Ishikawa (cell line): ENCODE data around the gene C3AR1.

Source experiments
- CEBPB ChIP-seq: IDR thresholded peaks from 2 replicates; pipeline ENCODE4 v1.6.1; 2012
- CREB1 ChIP-seq: IDR thresholded peaks from 2 replicates; pipeline ENCODE4 v1.6.1; 2012; ENCODE audit warnings: low read depth
- EGR1 ChIP-seq: IDR thresholded peaks from 2 replicates; pipeline ENCODE4 v1.6.1; 2012
- EP300 ChIP-seq: IDR thresholded peaks from 2 replicates; pipeline ENCODE4 v1.6.1; 2012; ENCODE audit warnings: borderline replicate concordance
- FOXM1 ChIP-seq: IDR thresholded peaks from 2 replicates; pipeline ENCODE4 v1.6.1; 2012; ENCODE audit warnings: low read depth, borderline replicate concordance
- MAX ChIP-seq: IDR thresholded peaks from 2 replicates; pipeline ENCODE4 v1.6.1; 2012
- NFIC ChIP-seq: IDR thresholded peaks from 2 replicates; pipeline ENCODE4 v1.6.1; 2012
- RAD21 ChIP-seq: IDR thresholded peaks from 2 replicates; pipeline ENCODE4 v1.6.1; 2012; ENCODE audit warnings: low read depth
- REST ChIP-seq: IDR thresholded peaks from 2 replicates; pipeline ENCODE4 v1.6.1; 2012; ENCODE audit warnings: low read depth, mild to moderate bottlenecking
- TAF1 ChIP-seq: IDR thresholded peaks from 2 replicates; pipeline ENCODE4 v1.6.1; 2012; ENCODE audit warnings: low read depth, mild to moderate bottlenecking
- TCF12 ChIP-seq: IDR thresholded peaks from 2 replicates; pipeline ENCODE4 v1.6.1; 2012; ENCODE audit warnings: low read depth
- TEAD4 ChIP-seq: IDR thresholded peaks from 2 replicates; pipeline ENCODE4 v1.6.1; 2012
- YY1 ChIP-seq: IDR thresholded peaks from 2 replicates; pipeline ENCODE4 v1.6.1; 2012; ENCODE audit warnings: low read depth
- ZBTB7A ChIP-seq: IDR thresholded peaks from 2 replicates; pipeline ENCODE4 v1.6.1; 2012; ENCODE audit warnings: low read depth
- TF ChIP-seq, protein P1 (sequence below): IDR thresholded peaks from 2 replicates; pipeline ENCODE4 v1.6.1; 2012

Gene C3AR1

GRCh38 chr12:8088574-8088973, 22.4 kb upstream of the C3AR1 start:
- no peak for TF ChIP-seq NFIC
- TF ChIP-seq, protein P1, sequence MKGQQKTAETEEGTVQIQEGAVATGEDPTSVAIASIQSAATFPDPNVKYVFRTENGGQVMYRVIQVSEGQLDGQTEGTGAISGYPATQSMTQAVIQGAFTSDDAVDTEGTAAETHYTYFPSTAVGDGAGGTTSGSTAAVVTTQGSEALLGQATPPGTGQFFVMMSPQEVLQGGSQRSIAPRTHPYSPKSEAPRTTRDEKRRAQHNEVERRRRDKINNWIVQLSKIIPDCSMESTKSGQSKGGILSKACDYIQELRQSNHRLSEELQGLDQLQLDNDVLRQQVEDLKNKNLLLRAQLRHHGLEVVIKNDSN, result no peak
- no peak for TF ChIP-seq TEAD4
- no peak for TF ChIP-seq EP300
- no peak for TF ChIP-seq ZBTB7A
- no peak for TF ChIP-seq TCF12
- TF ChIP-seq MAX, result no peak
- no peak for TF ChIP-seq TAF1
- no peak for TF ChIP-seq FOXM1
- TF ChIP-seq REST, result no peak
- no peak for TF ChIP-seq YY1
- TF ChIP-seq EGR1, result no peak
- no peak for TF ChIP-seq CREB1
- TF ChIP-seq RAD21, result no peak
- TF ChIP-seq CEBPB, result no peak

GRCh38 chr12:8087666-8088065, 21.5 kb upstream of the C3AR1 start:
- TF ChIP-seq REST, result no peak
- no peak for TF ChIP-seq CREB1
- TF ChIP-seq, protein P1, result no peak
- no peak for TF ChIP-seq RAD21
- TF ChIP-seq MAX, result no peak
- TF ChIP-seq TEAD4, result no peak
- no peak for TF ChIP-seq YY1
- TF ChIP-seq EP300, result no peak
- no peak for TF ChIP-seq ZBTB7A
- no peak for TF ChIP-seq FOXM1

DNA sequence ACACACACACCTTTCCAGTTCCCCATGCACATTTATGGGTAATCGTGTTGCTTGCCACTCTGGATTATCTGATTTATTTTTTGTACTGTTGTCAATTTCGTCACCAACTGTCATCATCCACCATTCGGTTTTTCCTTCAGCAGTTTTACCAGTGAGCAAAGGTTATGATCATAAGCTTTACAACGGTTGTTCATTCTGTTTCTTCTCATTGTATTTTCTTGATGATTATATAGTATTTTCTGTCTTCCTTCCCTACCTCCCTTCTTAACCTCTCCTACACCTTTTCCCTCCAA, 16.6 kb upstream of the C3AR1 start:
- no peak for TF ChIP-seq MAX
- TF ChIP-seq, protein P1, result no peak
- TF ChIP-seq ZBTB7A, result no peak
- TF ChIP-seq CREB1, result no peak
- no peak for TF ChIP-seq NFIC
- TF ChIP-seq REST, result no peak
- TF ChIP-seq EP300, result no peak
- no peak for TF ChIP-seq EGR1
- no peak for TF ChIP-seq RAD21
- no peak for TF ChIP-seq TEAD4
- no peak for TF ChIP-seq CEBPB
- no peak for TF ChIP-seq TAF1
- TF ChIP-seq FOXM1, result no peak
- TF ChIP-seq TCF12, result no peak
- no peak for TF ChIP-seq YY1

- no peak for TF ChIP-seq RAD21
Measured at GRCh38 chr12:8081251-8081920, 15.2 kb upstream of the C3AR1 start.
